HFF-Myc (cell line): ENCODE measurements around the gene MSMB.
"Not testable (repeated sequence)": the region's sequence is repeated elsewhere in the genome, so short reads cannot be mapped to it uniquely, and the experiment has no call there.

Experiments used
- DNase-seq: peaks from one replicate; pipeline ENCODE4 v3.0.0-alpha.2; 2011; ENCODE audit warnings: low read depth; ENCODE audit errors: extremely low read depth
- H3K4me3 ChIP-seq: replicated peaks from 2 replicates; pipeline ENCODE4 v1.5.1; 2011; ENCODE audit warnings: low read depth, mild to moderate bottlenecking, control low read depth, low read length
- TF ChIP-seq, protein P1 (sequence below): IDR thresholded peaks from 2 replicates; pipeline ENCODE4 v1.5.1; 2012; ENCODE audit warnings: mild to moderate bottlenecking, low read depth, low read length, control low read depth; ENCODE audit errors: missing control alignments

MSMB gene

DNA sequence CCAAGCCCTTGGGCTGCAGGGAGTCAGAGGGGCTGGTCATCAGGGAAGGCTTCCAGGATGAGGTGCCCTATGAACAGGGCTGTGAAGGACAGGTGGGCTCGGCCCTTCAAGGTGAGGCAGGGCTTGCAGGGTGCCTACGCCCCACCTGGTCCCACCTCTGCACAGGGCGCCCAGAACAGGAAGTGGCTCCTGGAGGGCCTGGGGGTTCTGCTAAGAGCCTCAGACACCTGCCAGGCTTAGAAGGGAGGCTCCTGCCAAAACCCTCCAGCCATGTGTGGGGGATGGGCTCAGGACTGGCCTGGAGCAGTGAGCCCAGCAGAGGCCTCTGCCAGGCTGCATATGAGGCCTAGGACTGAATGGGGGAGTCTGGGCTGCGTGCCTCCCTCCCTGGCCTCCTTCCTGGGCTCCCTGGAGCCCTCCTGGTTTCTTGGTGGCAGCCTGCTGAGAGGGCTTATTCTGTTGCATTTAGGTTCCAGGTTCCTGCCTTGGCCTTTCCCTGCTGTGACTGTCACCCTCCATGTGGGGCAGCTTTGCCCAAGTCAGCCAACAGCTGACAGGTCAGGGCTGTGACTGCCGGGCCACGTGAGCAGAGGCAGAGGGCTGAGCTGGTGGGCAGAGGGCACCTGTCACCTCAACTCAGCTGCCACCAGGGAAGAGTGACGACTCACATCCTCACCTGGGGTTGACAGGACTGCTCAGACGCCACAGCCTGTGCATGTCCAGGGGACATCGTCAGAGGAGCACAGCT, 45.2 kb upstream of the MSMB start:
- H3K4me3 ChIP-seq: no peak overlapping the region
- TF ChIP-seq, protein P1, sequence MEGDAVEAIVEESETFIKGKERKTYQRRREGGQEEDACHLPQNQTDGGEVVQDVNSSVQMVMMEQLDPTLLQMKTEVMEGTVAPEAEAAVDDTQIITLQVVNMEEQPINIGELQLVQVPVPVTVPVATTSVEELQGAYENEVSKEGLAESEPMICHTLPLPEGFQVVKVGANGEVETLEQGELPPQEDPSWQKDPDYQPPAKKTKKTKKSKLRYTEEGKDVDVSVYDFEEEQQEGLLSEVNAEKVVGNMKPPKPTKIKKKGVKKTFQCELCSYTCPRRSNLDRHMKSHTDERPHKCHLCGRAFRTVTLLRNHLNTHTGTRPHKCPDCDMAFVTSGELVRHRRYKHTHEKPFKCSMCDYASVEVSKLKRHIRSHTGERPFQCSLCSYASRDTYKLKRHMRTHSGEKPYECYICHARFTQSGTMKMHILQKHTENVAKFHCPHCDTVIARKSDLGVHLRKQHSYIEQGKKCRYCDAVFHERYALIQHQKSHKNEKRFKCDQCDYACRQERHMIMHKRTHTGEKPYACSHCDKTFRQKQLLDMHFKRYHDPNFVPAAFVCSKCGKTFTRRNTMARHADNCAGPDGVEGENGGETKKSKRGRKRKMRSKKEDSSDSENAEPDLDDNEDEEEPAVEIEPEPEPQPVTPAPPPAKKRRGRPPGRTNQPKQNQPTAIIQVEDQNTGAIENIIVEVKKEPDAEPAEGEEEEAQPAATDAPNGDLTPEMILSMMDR: no peak
- no peak for DNase-seq

DNA sequence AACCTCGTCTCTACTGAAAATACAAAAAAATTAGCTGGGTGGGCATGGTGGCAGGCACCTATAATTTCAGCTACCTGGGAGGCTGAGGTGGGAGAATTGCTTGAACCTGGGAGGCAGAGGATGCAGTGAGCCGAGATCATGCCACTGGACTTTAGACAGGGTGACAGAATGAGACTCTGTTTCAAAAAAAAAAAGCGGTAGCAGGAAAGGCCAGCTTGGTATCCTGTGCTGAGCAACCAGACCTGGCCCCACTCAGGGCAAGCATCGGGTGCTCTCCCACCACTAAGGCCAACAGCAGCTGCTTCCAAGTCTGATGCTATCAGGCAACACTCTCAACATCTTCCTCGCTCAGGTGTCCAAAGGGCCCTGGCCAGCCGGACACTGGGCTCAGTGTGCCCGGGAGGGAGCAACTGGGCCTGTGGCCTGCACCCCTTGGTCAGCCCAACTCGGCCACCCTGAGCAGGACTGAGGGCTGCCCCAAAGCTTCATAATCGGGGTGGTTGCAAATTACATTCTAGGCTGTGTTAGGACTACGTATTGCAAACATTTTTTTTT, 44.3 kb upstream of the MSMB start:
- H3K4me3 ChIP-seq: no peak overlapping the region

DNA sequence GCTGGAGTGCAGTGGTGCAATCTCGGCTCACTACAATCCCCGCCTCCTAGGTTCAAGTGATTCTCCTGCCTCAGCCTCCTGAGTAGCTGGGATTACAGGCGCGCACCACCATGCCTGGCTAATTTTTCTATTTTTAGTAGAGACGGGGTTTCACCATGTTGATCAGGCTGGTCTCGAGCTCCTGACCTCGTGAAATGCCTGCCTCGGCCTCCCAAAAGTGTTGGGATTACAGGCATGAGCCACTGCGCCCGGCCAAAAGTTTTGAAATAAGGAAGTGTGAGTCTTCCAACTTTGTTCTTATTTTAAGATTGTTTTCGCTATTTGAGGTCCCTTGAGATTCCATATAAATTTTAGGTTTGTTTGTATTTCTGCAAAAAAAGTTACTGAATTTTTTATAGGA, 41.3 kb upstream of the MSMB start:
- H3K4me3 ChIP-seq, DNase-seq: not testable (repeated sequence)

More for the DNA sequence above, 44.3 kb upstream of the MSMB start:
- TF ChIP-seq, protein P1: no peak
- DNase-seq: no peak

DNA sequence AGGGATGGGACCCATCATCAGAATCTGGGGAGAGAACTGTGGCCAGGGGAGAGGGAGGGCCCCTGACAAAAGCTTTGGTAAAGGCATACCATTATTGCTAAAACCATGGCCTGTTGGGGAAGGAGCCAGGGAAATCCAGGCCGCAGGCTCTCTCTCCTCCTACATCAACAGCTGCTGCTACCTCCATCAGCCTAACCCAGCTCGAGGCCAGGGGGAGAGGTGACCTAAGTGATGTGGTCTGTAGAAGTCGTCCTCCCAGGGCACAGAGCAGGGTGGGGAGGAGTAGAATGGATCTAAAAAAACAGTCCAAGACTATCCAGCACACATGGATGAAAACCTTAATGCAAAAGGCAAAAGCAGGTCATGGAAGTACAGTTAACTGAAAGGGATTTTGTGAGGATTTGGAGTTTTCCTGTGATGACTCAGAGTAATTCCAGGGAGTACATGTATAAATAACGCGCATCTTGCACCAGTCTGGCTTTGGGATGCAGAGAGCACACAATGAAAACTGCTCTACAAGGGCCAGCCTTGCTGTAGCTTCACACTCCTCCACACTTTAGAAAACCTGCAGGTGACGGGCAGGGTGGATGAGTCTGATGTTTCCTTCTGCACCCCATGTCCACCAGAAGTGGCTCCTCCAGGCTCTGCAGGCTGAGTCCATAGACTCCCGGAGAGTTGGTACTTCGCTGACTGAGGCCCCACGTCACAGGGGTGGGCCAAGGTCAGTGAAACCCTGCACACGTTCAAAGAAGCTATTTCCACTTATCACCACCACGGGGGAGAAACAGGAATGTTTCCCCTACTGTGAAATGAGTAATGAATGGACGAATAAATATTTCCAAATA, 38.5 kb upstream of the MSMB start:
- H3K4me3 ChIP-seq: no peak overlapping the region
- TF ChIP-seq, protein P1: no peak
- DNase-seq: no peak

DNA sequence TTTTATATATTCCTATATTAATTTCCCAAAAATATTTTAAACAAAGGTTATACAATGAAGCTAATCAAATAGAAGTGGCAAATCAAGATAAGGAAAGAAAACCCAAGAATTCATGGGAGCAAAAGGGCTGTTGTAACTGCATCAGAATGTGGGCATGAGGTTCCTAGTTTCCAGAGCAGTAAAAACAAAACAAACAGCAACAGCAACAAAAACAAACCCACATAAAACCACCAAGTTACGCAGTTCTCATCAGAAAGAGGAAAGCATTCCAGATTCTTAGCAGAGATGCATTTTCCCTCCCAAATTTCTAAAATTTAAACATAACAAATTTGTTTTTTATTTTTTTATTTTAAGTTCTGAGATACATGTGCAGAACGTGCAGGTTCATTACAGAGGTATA, 34.8 kb upstream of the MSMB start:
- no peak overlapping the region for H3K4me3 ChIP-seq
- no peak for DNase-seq
- TF ChIP-seq, protein P1: no peak

DNA sequence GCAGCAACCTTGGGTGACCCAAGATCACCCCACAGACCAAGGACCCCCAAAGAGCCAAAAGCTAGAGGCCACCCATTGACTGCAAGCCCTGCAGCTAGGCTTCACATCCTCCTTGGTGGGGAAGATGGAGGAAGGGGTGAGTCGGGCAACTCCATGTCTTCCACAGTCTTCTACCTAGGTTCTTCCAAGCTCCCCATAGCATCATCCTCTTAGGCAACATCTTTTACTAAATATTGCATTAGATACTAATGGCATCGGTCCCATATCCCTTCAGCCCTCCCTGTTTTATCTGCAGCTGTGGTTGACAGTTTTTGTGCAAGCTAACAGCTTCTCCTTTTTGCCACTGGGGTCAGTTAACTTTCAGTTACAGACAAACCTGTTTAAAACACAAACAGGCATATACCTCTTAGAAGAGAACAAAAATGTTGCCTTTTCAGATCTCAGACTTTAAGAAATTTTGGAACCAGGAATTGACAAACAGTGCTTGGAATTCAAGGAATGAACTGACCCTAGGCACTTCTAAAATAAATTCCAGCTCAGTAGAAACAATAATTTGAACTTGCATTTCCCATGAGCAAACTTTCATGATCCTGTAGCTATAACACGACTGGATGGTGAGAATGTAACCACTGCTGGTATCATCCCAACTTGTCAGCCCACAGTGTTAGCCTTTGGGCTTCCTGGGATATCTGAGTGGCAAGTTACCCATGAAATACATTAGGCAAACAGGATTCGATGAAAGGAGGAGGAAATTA, 33.9 kb upstream of the MSMB start:
- no peak overlapping the region for H3K4me3 ChIP-seq
- TF ChIP-seq, protein P1: no peak
- DNase-seq: no peak
